DOHH2 (cell line): ENCODE results near the gene FRMD3.

Source experiments
- H3F3A ChIP-seq: fragments of 200-600 bp; sonication (generic), shearing (Covaris generic); 2 replicates; pipeline ENCODE4 v1.6.0; 2016; ENCODE audit warnings: antibody characterized with exemption, mild to moderate bottlenecking; ENCODE audit not compliant: control insufficient read depth, insufficient read depth
- H3K27ac ChIP-seq: fragments of 200-600 bp; sonication (generic); 2 replicates; pipeline ENCODE4 v1.5.1; 2014; ENCODE audit warnings: low read depth, mild to moderate bottlenecking, low read length, moderate library complexity
- H3K27me3 ChIP-seq: fragments of 200-600 bp; sonication (generic); 2 replicates; pipeline ENCODE4 v1.6.1; 2014; ENCODE audit warnings: mild to moderate bottlenecking, low read length, mixed read lengths; ENCODE audit not compliant: control insufficient read depth
- H3K36me3 ChIP-seq: fragments of 200-600 bp; sonication (generic); 2 replicates; pipeline ENCODE4 v1.6.1; 2014; ENCODE audit warnings: mild to moderate bottlenecking, low read length, moderate library complexity, mixed read lengths; ENCODE audit not compliant: control insufficient read depth
- H3K4me1 ChIP-seq: fragments of 200-600 bp; sonication (generic); 2 replicates; pipeline ENCODE4 v1.6.1; 2014; ENCODE audit warnings: mild to moderate bottlenecking, low read length, mixed read lengths; ENCODE audit not compliant: control insufficient read depth
- H3K4me2 ChIP-seq: fragments of 200-600 bp; sonication (generic); 2 replicates; pipeline ENCODE4 v1.6.0; 2014; ENCODE audit warnings: mild to moderate bottlenecking, low read length, moderate library complexity
- H3K4me3 ChIP-seq: fragments of 200-600 bp; sonication (generic); 2 replicates; pipeline ENCODE4 v1.5.1; 2014; ENCODE audit warnings: mild to moderate bottlenecking, low read length, mixed read lengths
- H3K79me2 ChIP-seq: fragments of 200-600 bp; sonication (generic); 2 replicates; pipeline ENCODE4 v1.6.1; 2014; ENCODE audit warnings: mild to moderate bottlenecking, low read length, mixed read lengths; ENCODE audit not compliant: control insufficient read depth
- H3K9me2 ChIP-seq: fragments of 200-600 bp; sonication (generic); replicated peaks from 2 replicates; pipeline ENCODE4 v1.6.1; 2014; ENCODE audit warnings: mild to moderate bottlenecking, low read length, mixed read lengths; ENCODE audit not compliant: control insufficient read depth
- H3K9me3 ChIP-seq: fragments of 200-600 bp; sonication (generic); 2 replicates; pipeline ENCODE4 v1.6.1; 2014; ENCODE audit warnings: antibody characterized with exemption, low read length, mixed read lengths; ENCODE audit not compliant: control insufficient read depth, insufficient read depth
- H4K20me1 ChIP-seq: fragments of 200-600 bp; sonication (generic); 2 replicates; pipeline ENCODE4 v1.6.0; 2014; ENCODE audit warnings: low read depth, mild to moderate bottlenecking, antibody characterized with exemption, low read length, moderate library complexity; ENCODE audit not compliant: control insufficient read depth, insufficient read depth
- EZH2phosphoT487 ChIP-seq: fragments of 200-600 bp; sonication (generic); IDR thresholded peaks from 2 replicates; pipeline ENCODE4 v1.6.1; 2017; ENCODE audit warnings: borderline replicate concordance, mild to moderate bottlenecking, antibody characterized with exemption, low read length, moderate library complexity, mixed read lengths
- TF ChIP-seq, protein P1 (sequence below): fragments of 200-600 bp; sonication (generic); IDR thresholded peaks from one replicate; pipeline ENCODE4 v1.5.1; 2014; ENCODE audit warnings: antibody characterized with exemption, mild to moderate bottlenecking, low read depth, low read length; ENCODE audit not compliant: poor library complexity, severe bottlenecking

Gene FRMD3

DNA sequence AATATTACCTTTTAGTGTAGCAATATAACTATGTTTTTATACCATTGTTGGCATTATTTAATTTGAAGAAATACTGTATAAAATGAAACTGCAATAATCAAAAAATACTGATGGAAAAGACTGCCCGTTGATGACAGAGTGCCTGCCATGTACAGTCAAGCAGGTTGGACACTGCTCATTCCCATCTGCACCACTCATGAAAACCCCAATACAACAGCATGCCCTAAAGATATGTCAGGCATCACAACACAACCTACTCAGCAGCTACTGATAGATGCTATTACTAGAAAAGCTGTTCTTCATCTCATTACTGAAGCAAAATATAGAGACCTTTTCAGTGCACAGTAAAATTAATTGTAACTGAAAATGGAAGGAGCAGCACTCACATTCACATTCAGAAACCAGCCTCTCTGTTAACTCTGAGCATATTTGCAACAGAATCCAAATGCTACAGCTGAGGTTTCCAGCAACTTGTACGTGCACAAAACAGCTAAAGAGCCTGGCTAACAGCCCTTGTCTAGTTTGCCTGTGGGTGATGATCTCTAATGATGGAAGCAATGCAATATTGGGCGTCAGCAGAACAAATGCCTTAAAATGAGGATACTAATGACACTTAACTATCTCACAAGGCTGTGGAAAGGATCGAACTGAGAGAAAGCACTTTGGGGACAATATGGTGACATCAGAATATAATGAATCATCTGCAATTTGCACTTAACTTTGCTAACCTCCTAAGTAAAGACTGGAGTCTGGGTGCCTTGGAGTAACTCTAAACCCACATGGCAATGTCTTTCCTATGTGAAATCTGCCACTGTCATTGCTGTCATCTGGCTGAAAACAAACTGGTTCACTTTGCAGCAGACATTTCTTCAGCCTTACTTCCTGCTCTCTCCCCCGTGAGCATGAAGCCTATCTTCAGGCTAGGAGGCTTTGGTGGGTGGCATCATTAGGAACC, 280.0 kb downstream of the FRMD3 start:
- Histone ChIP-seq H3K9me3 (no peaks in the 10 kb centered on the region), H3K79me2 (no peaks in the 10 kb centered on the region), H3F3A (no peaks in the 10 kb centered on the region), H3K36me3 (no peaks in the 10 kb centered on the region), H3K9me2 (no peaks in the 10 kb centered on the region), H3K4me2 (no peak overlapping the region), H3K27ac (no peak overlapping the region), H3K4me3 (no peak overlapping the region), H3K27me3 (no peaks in the 10 kb centered on the region), H4K20me1 (no peaks in the 10 kb centered on the region), H3K4me1 (no peaks in the 10 kb centered on the region)
- no peak for TF ChIP-seq EZH2phosphoT487
- TF ChIP-seq, protein P1, sequence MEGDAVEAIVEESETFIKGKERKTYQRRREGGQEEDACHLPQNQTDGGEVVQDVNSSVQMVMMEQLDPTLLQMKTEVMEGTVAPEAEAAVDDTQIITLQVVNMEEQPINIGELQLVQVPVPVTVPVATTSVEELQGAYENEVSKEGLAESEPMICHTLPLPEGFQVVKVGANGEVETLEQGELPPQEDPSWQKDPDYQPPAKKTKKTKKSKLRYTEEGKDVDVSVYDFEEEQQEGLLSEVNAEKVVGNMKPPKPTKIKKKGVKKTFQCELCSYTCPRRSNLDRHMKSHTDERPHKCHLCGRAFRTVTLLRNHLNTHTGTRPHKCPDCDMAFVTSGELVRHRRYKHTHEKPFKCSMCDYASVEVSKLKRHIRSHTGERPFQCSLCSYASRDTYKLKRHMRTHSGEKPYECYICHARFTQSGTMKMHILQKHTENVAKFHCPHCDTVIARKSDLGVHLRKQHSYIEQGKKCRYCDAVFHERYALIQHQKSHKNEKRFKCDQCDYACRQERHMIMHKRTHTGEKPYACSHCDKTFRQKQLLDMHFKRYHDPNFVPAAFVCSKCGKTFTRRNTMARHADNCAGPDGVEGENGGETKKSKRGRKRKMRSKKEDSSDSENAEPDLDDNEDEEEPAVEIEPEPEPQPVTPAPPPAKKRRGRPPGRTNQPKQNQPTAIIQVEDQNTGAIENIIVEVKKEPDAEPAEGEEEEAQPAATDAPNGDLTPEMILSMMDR = no peak

DNA sequence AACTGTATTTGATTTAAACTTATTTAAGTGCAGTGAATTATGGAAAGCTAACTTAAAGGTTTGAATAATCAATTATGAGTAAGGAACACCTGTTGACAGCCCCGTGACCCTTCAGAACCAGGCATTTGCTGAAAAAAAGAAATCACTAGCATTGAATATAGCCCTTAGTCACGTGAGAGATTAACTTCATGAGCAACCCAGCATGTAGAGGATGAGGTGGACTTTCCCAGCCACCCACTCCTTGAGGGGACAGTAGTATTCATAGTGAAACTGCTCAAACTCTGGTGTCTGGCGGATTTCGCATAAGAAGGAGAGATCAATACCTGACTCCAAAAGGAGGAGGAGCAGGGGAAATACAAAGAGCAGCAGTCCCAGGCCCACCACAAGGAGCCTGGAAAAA, 290.5 kb downstream of the FRMD3 start:
- Histone ChIP-seq H3K4me3 (no peak overlapping the region), H3K27me3 (no peaks in the 10 kb centered on the region), H3K4me1 (no peaks in the 10 kb centered on the region), H3K27ac (no peak overlapping the region), H3K9me3 (no peaks in the 10 kb centered on the region), H3K36me3 (no peaks in the 10 kb centered on the region), H4K20me1 (no peaks in the 10 kb centered on the region), H3K79me2 (no peaks in the 10 kb centered on the region), H3K4me2 (no peak overlapping the region), H3F3A (no peaks in the 10 kb centered on the region), H3K9me2 (no peaks in the 10 kb centered on the region)
- TF ChIP-seq, protein P1 = no peak
- no peak for TF ChIP-seq EZH2phosphoT487

DNA sequence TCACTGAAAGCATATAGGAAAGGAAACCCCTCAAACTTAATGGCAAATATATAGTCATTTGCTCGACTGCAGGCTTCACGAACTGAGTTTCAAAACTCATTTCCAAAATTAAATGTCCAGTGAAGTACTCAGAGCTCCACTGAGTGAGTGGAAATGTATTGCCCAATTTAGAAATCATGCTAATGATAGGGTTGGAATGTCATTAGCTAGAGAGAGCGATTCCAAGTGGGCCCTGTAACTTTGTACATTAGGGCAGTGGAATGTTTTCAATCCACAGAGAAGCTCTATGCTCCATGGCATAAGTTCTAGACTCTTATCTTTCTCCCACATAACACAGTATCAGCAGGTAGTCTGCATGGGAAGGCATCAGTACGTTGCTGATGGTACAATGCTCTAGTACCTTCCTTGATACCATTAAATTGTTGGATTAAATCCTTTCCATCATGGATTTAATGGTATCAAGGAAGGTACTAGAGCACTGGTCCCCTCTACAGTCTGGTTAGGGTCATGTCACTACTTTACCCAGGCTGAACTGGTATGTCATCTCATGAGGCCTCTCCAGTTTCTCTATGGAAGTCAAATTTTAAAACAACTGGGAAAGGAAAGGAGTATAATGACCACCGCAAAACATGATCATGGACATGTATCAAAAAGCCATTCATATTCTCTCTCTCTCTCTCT, 292.1 kb downstream of the FRMD3 start:
- H3K27me3 ChIP-seq = no peaks in the 10 kb centered on the region
- TF ChIP-seq EZH2phosphoT487 = no peak
- TF ChIP-seq, protein P1 = no peak
- H3K9me3 ChIP-seq = no peaks in the 10 kb centered on the region
- no peak overlapping the region for H3K4me3 ChIP-seq
- no peaks in the 10 kb centered on the region for H3K36me3 ChIP-seq
- H3K79me2 ChIP-seq = no peaks in the 10 kb centered on the region
- H3K27ac ChIP-seq = no peak overlapping the region
- H4K20me1 ChIP-seq = no peaks in the 10 kb centered on the region
- H3F3A ChIP-seq = no peaks in the 10 kb centered on the region
- H3K9me2 ChIP-seq = no peaks in the 10 kb centered on the region
- no peak overlapping the region for H3K4me2 ChIP-seq
- no peaks in the 10 kb centered on the region for H3K4me1 ChIP-seq
